Spleen (tissue), 11 donors: ENCODE results near the gene ADM2. TPM values are rescaled to one million over a fixed set of nuclear protein-coding genes. Genes with fewer than 3 reads are reported as not detected.

ENCODE experiments used
- DNase-seq: peaks from one replicate; pipeline ENCODE4 v3.0.0-alpha.2; 2020
- H3K27ac ChIP-seq, 8 donors: fragments of 200-600 bp; sonication (generic) in 7 of 8; 1 replicate in 4 of 8; 2 replicates in 4 of 8; pipeline versions ENCODE4 v1.5.0 to v1.8.0; 2016 to 2021; ENCODE audit warnings: inconsistent platforms in 4 of 8, mild to moderate bottlenecking in 4 of 8, moderate library complexity in 1 of 8
- H3K27me3 ChIP-seq, 7 donors: fragments of 200-600 bp; sonication (generic) in 6 of 7; replicated peaks in 1 of 7; 1 replicate in 4 of 7; 2 replicates in 3 of 7; pipeline versions ENCODE4 v1.5.0 to v1.8.0; 2016 to 2021; ENCODE audit warnings: inconsistent platforms in 3 of 7, mild to moderate bottlenecking in 1 of 7
- H3K36me3 ChIP-seq, 6 donors: fragments of 200-600 bp; sonication (generic) in 5 of 6; 1 replicate in 4 of 6; 2 replicates in 2 of 6; pipeline versions ENCODE4 v1.5.0 to v1.8.0; 2016 to 2021; ENCODE audit warnings: inconsistent platforms in 2 of 6
- H3K4me1 ChIP-seq, 6 donors: fragments of 200-600 bp; sonication (generic) in 5 of 6; 1 replicate in 3 of 6; 2 replicates in 3 of 6; pipeline versions ENCODE4 v1.5.0 to v1.8.0; 2016 to 2021; ENCODE audit warnings: inconsistent platforms in 3 of 6
- H3K4me3 ChIP-seq, 8 donors: fragments of 200-600 bp; sonication (generic) in 7 of 8; 1 replicate in 4 of 8; 2 replicates in 4 of 8; pipeline versions ENCODE4 v1.5.0 to v1.8.0; 2016 to 2021; ENCODE audit warnings: inconsistent platforms in 4 of 8, mild to moderate bottlenecking in 4 of 8, moderate library complexity in 2 of 8
- H3K9me3 ChIP-seq, 8 donors: fragments of 200-600 bp; sonication (generic) in 7 of 8; 1 replicate in 4 of 8; 2 replicates in 4 of 8; pipeline versions ENCODE4 v1.5.0 to v1.8.0; 2016 to 2021; ENCODE audit warnings: inconsistent platforms in 4 of 8
- POLR2A ChIP-seq, 3 donors: fragments of 450-650 bp; IDR thresholded peaks; one replicate each; pipeline ENCODE4 v1.5.1; 2017; ENCODE audit warnings: antibody characterized with exemption in 3 of 3, mild to moderate bottlenecking in 1 of 3
- POLR2AphosphoS5 ChIP-seq, 3 donors: sonication (generic); formaldehyde crosslinking; IDR thresholded peaks; one replicate each; pipeline ENCODE4 v1.5.1; 2017; ENCODE audit warnings: antibody characterized with exemption in 3 of 3
- WGBS, 5 donors: extraction: QIAGEN DNeasy Blood & Tissue Kit in 3 of 5; methylation state at CpG; one replicate each; pipeline versions ENCODE4 v1.1.5 to v1.1.7; 2013 to 2018; 5-methylcytosine and 5-hydroxymethylcytosine counted together
- intact Hi-C: fragments of 100-400 bp; cut with DNase I; formaldehyde crosslinking; loops from one replicate; pipeline ENCODE4 v1.15.0; 2023; ENCODE audit warnings: low total_unique reads
- polyA plus RNA-seq, 3 donors: library from polyadenylated mRNA; stranded (reverse); fragments of 200-250 nt; gene quantifications; one replicate each; pipeline ENCODE4 v1.2.1, GENCODE V29; 2013
- total RNA-seq, 7 donors: library from RNA; depleted of rRNA in 3 of 7; stranded (reverse); fragments of >200 nt in 3 of 7; fragmentation: NEBNext Ultra II Directional in 4 of 7; extraction: Animal tissue kit (Norgen Biotek cat#: 25700) in 4 of 7; gene quantifications; one replicate each; pipeline versions ENCODE4 v1.1.0 to v1.2.1, GENCODE V29; 2016 to 2021
- TF ChIP-seq, protein P1 (sequence below), 11 experiments: fragments of 200-600 bp in 7 of 11; fragments of 450-650 bp in 4 of 11; sonication (generic) in 4 of 11; IDR thresholded peaks in 8 of 11; conservative IDR thresholded peaks in 3 of 11; 1 replicate in 7 of 11; 2 replicates in 4 of 11; pipeline versions ENCODE4 v1.4.0 to v1.8.0; 2016 to 2021; ENCODE audit warnings: antibody characterized with exemption in 11 of 11, inconsistent platforms in 4 of 11, mild to moderate bottlenecking in 1 of 11
- donor health status: healthy with polysubstance abuse.
- donor health status: DM: no; HTN: no; CAD: no; lungs with moderate emphysema.
- donor health status: DM: no; HTN: no; CAD: no.
- donor health status: Bipolar disorder and iron deficiency.
- donor health status: healthy.
- donor health status: DM: no; HTN: no; CAD: no.
- donor health status: DM: yes; HTN: yes; CAD: no.

The ADM2 gene
- total and polyA plus RNA-seq, 10 donors = 0.74 to 3.5 (median 2.0) TPM

DNA sequence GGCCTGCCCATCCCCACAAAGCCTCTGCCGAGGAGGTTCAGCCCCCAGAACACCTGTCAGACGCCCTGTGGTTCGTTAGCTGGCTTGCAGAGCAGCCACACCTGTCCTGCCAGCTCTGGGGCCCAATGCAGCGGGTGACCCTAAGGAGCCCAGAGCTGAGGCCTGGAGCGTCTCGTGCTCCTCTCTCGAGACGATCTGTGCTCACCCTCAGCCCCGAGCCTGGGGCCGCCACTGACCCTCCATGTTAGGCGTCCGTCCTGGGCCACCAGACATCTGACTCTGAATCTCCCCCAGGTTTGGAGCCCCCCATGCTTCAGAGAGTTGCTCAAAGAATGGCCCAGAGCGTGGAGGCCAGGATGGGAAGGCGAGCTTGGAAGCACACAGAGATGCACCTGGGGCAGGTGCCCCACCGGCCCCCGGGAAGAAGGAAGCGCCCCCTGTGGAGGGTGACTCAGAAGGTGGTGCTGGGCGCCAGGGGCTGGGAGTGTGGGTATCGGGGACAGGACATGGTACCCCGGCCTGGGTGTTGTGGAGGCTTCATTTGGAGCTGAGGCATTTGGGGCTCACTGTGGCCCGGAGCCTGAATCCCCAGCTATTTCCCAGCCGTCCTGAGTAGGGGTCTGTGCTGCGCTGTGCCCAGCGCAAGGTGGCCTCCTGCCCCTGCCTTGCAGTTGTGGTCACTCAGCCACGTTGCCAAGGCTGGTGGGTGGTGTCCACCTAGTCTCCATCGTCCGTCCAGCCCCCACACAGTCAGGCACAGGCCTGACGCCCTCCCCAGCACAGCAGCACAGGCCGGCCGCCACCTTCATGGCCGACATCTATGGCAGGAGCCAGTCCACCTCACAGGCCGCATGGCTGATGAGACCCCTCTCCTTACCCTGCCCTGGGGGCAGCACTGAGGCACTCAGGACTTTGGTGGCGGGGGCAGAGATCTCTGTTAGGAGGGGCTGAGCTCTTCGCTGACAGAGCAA is 42.8 kb upstream of the ADM2 start:
- TF ChIP-seq, protein P1, sequence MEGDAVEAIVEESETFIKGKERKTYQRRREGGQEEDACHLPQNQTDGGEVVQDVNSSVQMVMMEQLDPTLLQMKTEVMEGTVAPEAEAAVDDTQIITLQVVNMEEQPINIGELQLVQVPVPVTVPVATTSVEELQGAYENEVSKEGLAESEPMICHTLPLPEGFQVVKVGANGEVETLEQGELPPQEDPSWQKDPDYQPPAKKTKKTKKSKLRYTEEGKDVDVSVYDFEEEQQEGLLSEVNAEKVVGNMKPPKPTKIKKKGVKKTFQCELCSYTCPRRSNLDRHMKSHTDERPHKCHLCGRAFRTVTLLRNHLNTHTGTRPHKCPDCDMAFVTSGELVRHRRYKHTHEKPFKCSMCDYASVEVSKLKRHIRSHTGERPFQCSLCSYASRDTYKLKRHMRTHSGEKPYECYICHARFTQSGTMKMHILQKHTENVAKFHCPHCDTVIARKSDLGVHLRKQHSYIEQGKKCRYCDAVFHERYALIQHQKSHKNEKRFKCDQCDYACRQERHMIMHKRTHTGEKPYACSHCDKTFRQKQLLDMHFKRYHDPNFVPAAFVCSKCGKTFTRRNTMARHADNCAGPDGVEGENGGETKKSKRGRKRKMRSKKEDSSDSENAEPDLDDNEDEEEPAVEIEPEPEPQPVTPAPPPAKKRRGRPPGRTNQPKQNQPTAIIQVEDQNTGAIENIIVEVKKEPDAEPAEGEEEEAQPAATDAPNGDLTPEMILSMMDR (IDR thresholded peaks at IDR 0.05 in 8 of 11, conservative IDR thresholded peaks at IDR 0.05 in 3 of 11) = no peak
- TF ChIP-seq POLR2AphosphoS5 (IDR thresholded peaks at IDR 0.05) = peak; percentile 8 to 29 (median 22)
- Histone ChIP-seq H3K36me3 (peaks cover 4 to 91% (median 74%) of the 10 kb centered on the region in 6 donors), H3K4me3 (no peak overlapping the region), H3K4me1 (peaks cover 0 to 17% (median 0%) of the 10 kb centered on the region in 6 donors), H3K27ac (no peak overlapping the region), H3K9me3 (no peaks in the 10 kb centered on the region), H3K27me3 (no peaks in the 10 kb centered on the region)
- no peak for DNase-seq
- intact Hi-C loops = no loop called here
- 85 to 96% (median 92%) methylated on average over 28 to 34 of the region's 34 CpGs for WGBS, 5 donors

DNA sequence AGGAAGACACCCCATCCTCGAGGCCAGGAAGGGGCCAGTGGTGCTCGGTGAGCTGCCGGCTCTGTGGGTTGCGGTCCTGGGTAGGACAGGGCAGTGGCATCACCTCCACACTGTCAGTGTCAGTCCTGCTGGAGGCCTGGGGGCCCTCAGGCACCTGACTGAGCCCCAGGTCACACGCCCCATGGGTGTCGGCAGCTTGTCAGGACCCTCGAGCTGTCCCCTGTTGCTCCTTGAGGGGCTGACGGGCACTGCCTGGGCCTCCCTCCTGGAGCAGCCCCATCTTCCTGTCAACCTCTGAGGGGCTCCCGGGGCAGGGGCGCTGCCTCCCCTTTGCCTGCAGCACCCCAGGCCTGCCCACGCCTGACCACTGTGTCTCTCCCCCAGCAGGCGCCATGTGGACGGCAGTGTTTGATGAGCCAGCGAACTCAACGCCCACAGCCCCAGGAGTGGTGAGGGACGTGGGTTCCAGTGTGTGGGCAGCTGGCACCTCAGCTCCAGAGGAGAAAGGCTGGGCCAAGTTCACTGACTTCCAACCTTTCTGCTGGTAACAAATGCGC is 42.0 kb upstream of the ADM2 start:
- intact Hi-C loops = no loop called here
- Histone ChIP-seq H3K9me3 (no peaks in the 10 kb centered on the region), H3K27me3 (no peaks in the 10 kb centered on the region), H3K27ac (no peak overlapping the region), H3K36me3 (peaks cover 4 to 99% (median 75%) of the 10 kb centered on the region in 6 donors), H3K4me1 (peaks cover 0 to 25% (median 3%) of the 10 kb centered on the region in 6 donors), H3K4me3 (no peak overlapping the region)
- no peak for DNase-seq
- 73 to 91% (median 86%) methylated on average over 3 to 17 of the region's 17 CpGs for WGBS, 5 donors
- TF ChIP-seq POLR2A (IDR thresholded peaks at IDR 0.05) = no peak
- peak in 1 of 3 donors; percentile 16 for TF ChIP-seq POLR2AphosphoS5 (IDR thresholded peaks at IDR 0.05)

DNA sequence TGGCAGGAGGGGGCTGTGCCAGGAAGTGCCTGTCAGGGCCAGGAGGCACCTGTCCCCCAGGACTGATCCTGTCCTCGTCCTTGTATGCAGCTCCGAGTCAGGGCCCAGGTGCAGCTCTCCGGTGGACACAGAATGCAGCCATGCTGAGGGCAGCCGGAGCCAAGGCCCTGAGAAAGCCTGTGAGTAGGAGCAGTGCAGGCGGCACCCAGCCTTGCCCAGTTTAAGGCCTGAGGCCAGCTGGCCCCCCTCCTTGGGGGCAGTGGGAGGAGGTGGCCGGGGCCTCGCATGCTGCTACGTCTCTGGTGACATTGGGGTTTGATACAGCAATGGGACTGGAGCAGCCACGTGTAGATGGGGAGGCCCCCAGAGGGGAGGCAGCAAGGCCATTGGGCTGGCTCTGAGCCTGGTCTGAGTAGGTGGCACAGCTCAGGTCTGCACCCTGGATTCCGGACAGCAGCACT is 41.4 kb upstream of the ADM2 start:
- no peaks in the 10 kb centered on the region for H3K27me3 ChIP-seq
- intact Hi-C loops = no loop called here
- H3K4me3 ChIP-seq = no peak overlapping the region
- no peak for DNase-seq
- no peaks in the 10 kb centered on the region for H3K9me3 ChIP-seq
- no peak overlapping the region for H3K27ac ChIP-seq
- peaks cover 0 to 30% (median 8%) of the 10 kb centered on the region in 6 donors for H3K4me1 ChIP-seq
- TF ChIP-seq POLR2A (IDR thresholded peaks at IDR 0.05) (no peak), POLR2AphosphoS5 (IDR thresholded peaks at IDR 0.05) (peak in 1 of 3 donors; percentile 41)
- 52 to 86% (median 82%) methylated on average over 5 to 10 of the region's 10 CpGs for WGBS, 5 donors
- peaks cover 4 to 100% (median 72%) of the 10 kb centered on the region in 6 donors for H3K36me3 ChIP-seq

- TF ChIP-seq POLR2AphosphoS5 (IDR thresholded peaks at IDR 0.05) (peak; percentile 12 to 51 (median 12)), POLR2A (IDR thresholded peaks at IDR 0.05) (no peak)
- TF ChIP-seq, protein P1 (IDR thresholded peaks at IDR 0.05 in 8 of 11, conservative IDR thresholded peaks at IDR 0.05 in 3 of 11) = no peak
- Histone ChIP-seq H3K36me3 (peaks cover 4 to 100% (median 67%) of the 10 kb centered on the region in 6 donors), H3K9me3 (no peaks in the 10 kb centered on the region), H3K4me3 (no peak overlapping the region), H3K27ac (no peak overlapping the region), H3K27me3 (no peaks in the 10 kb centered on the region), H3K4me1 (peaks cover 0 to 38% (median 13%) of the 10 kb centered on the region in 6 donors)
- intact Hi-C loops = no loop called here
- DNase-seq = no peak
- WGBS, 5 donors = 86 to 91% (median 89%) methylated on average over 5 to 26 of the region's 26 CpGs
These were observed 40.6 kb upstream of the ADM2 start for GRCh38 chr22:50440544-50441249.
